DND-41 (cell line): ENCODE data around the gene POU6F2.

Experiments used
- ATAC-seq: fragments of 200-7000 bp; cut with Tn5 transposase; 3 replicates; pipeline ENCODE4 v1.9.1; 2021; ENCODE audit warnings: low read depth; ENCODE audit not compliant: insufficient read depth
- DNase-seq: peaks from one replicate; pipeline ENCODE4 v3.0.0-alpha.2; 2020
- H2AFZ ChIP-seq: 2 replicates; pipeline ENCODE4 v1.6.0; 2012; ENCODE audit warnings: low read depth, low read length
- H3K27ac ChIP-seq: 2 replicates; pipeline ENCODE4 v1.5.1; 2012; ENCODE audit warnings: low read length, inconsistent platforms
- H3K27me3 ChIP-seq: fragments of 200-600 bp; sonication (generic); 2 replicates; pipeline ENCODE4 v1.6.0; 2012; ENCODE audit warnings: low read length, mild to moderate bottlenecking, inconsistent platforms; ENCODE audit not compliant: insufficient read depth, poor library complexity
- H3K36me3 ChIP-seq: 2 replicates; pipeline ENCODE4 v1.5.1; 2012; ENCODE audit warnings: low read length, inconsistent platforms; ENCODE audit not compliant: insufficient read depth
- H3K4me1 ChIP-seq: 2 replicates; pipeline ENCODE4 v1.5.1; 2012; ENCODE audit warnings: mild to moderate bottlenecking, low read length; ENCODE audit not compliant: insufficient read depth
- H3K4me2 ChIP-seq: 2 replicates; pipeline ENCODE4 v1.6.0; 2012; ENCODE audit warnings: mild to moderate bottlenecking, moderate library complexity, low read length, inconsistent platforms; ENCODE audit not compliant: insufficient read depth
- H3K4me3 ChIP-seq, 2 experiments: fragments of 200-600 bp in 1 of 2; shearing (Covaris generic) in 1 of 2; 2 replicates each; pipeline ENCODE4 v1.5.1; 2012 to 2016; ENCODE audit warnings: inconsistent platforms in 2 of 2, low read length in 2 of 2, mild to moderate bottlenecking in 2 of 2, low read depth in 1 of 2, moderate library complexity in 1 of 2
- H3K79me2 ChIP-seq: 2 replicates; pipeline ENCODE4 v1.6.0; 2012; ENCODE audit warnings: low read length, inconsistent platforms; ENCODE audit not compliant: insufficient read depth
- H3K9ac ChIP-seq: 2 replicates; pipeline ENCODE4 v1.6.0; 2012; ENCODE audit warnings: low read depth, mild to moderate bottlenecking, inconsistent platforms, low read length, moderate library complexity
- H3K9me3 ChIP-seq: 2 replicates; pipeline ENCODE4 v1.5.1; 2012; ENCODE audit warnings: low read length, moderate library complexity, mild to moderate bottlenecking, inconsistent platforms; ENCODE audit not compliant: insufficient read depth, severe bottlenecking
- H4K20me1 ChIP-seq: 2 replicates; pipeline ENCODE4 v1.6.0; 2012; ENCODE audit warnings: low read length; ENCODE audit not compliant: insufficient read depth
- EZH2 ChIP-seq: IDR thresholded peaks from 3 replicates; pipeline ENCODE4 v1.6.1; 2012; ENCODE audit warnings: borderline replicate concordance, low read depth, mild to moderate bottlenecking, moderate library complexity, low read length, inconsistent platforms; ENCODE audit not compliant: severe bottlenecking
- TF ChIP-seq, protein P1 (sequence below): IDR thresholded peaks from 2 replicates; pipeline ENCODE4 v1.5.1; 2012; ENCODE audit warnings: borderline replicate concordance, low read length, moderate library complexity, mild to moderate bottlenecking; ENCODE audit not compliant: poor library complexity, severe bottlenecking; ENCODE audit errors: extremely low read depth

The POU6F2 gene, protein sequence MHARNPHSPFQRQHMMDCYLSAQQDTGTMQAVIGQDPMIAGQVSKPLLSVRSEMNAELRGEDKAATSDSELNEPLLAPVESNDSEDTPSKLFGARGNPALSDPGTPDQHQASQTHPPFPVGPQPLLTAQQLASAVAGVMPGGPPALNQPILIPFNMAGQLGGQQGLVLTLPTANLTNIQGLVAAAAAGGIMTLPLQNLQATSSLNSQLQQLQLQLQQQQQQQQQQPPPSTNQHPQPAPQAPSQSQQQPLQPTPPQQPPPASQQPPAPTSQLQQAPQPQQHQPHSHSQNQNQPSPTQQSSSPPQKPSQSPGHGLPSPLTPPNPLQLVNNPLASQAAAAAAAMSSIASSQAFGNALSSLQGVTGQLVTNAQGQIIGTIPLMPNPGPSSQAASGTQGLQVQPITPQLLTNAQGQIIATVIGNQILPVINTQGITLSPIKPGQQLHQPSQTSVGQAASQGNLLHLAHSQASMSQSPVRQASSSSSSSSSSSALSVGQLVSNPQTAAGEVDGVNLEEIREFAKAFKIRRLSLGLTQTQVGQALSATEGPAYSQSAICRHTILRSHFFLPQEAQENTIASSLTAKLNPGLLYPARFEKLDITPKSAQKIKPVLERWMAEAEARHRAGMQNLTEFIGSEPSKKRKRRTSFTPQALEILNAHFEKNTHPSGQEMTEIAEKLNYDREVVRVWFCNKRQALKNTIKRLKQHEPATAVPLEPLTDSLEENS

DNA sequence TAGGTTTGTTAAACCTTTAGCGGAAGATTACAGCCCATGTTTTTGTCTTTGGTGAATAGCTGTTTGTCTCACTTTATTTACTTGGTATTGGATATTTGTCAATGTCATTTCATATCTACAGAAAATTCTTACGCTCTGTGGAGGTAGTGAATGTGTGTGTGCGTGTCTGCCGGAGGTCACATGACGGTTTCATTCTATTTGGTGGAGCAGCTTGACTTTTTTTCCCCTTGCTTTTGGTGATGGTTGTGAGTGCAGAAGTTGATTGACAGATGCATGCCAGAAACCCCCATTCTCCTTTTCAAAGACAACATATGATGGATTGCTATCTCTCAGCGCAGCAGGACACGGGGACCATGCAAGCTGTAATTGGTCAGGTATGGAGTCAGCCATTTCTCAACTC, at the start of gene POU6F2:
TSS of gene POU6F2 (plus strand) at position 225 of the 400 bp plus-strand sequence. CDS start at position 270, 45 bp downstream.
- Histone ChIP-seq H3K4me3 (no peak within 1 kb of the TSS), H3K27ac (no peak within 1 kb of the TSS), H3K79me2 (no peaks in the 10 kb centered on the region), H3K9ac (no peak within 1 kb of the TSS), H4K20me1 (no peaks in the 10 kb centered on the region), H3K27me3 (peaks cover 10% of the 10 kb centered on the region), H3K9me3 (no peaks in the 10 kb centered on the region), H3K36me3 (no peaks in the 10 kb centered on the region), H3K4me2 (no peak within 1 kb of the TSS), H2AFZ (no peak within 1 kb of the TSS), H3K4me1 (no peaks in the 10 kb centered on the region)
- DNase-seq (no peak), ATAC-seq (no peak)
- no peak for TF ChIP-seq EZH2
- TF ChIP-seq, protein P1, sequence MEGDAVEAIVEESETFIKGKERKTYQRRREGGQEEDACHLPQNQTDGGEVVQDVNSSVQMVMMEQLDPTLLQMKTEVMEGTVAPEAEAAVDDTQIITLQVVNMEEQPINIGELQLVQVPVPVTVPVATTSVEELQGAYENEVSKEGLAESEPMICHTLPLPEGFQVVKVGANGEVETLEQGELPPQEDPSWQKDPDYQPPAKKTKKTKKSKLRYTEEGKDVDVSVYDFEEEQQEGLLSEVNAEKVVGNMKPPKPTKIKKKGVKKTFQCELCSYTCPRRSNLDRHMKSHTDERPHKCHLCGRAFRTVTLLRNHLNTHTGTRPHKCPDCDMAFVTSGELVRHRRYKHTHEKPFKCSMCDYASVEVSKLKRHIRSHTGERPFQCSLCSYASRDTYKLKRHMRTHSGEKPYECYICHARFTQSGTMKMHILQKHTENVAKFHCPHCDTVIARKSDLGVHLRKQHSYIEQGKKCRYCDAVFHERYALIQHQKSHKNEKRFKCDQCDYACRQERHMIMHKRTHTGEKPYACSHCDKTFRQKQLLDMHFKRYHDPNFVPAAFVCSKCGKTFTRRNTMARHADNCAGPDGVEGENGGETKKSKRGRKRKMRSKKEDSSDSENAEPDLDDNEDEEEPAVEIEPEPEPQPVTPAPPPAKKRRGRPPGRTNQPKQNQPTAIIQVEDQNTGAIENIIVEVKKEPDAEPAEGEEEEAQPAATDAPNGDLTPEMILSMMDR: no peak

DNA sequence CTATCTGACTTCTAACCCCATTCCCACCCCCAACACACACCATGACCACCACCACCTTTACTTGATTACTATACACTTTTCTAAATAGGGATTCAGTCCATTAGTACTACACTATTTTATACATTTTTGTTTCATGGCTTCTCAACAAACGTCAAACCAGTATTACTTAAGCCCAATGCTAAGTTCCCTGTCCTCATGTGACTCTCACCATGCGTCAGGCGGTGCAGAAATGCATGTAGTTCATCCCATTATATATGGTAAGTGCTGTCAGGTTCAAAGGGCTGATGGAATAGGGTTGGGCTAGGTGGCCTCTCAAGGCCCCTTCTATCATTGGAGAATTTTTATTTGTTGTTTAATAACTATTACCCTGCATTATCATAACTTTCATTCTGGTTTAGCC, 49.2 kb upstream of the POU6F2 start:
- Histone ChIP-seq H3K79me2 (no peaks in the 10 kb centered on the region), H3K4me2 (no peak overlapping the region), H3K9ac (no peak overlapping the region), H3K9me3 (no peaks in the 10 kb centered on the region), H3K4me3 (no peak overlapping the region), H3K36me3 (no peaks in the 10 kb centered on the region), H3K27me3 (peaks cover 2% of the 10 kb centered on the region), H3K4me1 (peaks cover 2% of the 10 kb centered on the region; the same call in 1 of the 2 replicates), H4K20me1 (no peaks in the 10 kb centered on the region), H2AFZ (no peak overlapping the region), H3K27ac (no peak overlapping the region)
- TF ChIP-seq, protein P1: no peak
- TF ChIP-seq EZH2: no peak
- ATAC-seq (no peak), DNase-seq (no peak)

DNA sequence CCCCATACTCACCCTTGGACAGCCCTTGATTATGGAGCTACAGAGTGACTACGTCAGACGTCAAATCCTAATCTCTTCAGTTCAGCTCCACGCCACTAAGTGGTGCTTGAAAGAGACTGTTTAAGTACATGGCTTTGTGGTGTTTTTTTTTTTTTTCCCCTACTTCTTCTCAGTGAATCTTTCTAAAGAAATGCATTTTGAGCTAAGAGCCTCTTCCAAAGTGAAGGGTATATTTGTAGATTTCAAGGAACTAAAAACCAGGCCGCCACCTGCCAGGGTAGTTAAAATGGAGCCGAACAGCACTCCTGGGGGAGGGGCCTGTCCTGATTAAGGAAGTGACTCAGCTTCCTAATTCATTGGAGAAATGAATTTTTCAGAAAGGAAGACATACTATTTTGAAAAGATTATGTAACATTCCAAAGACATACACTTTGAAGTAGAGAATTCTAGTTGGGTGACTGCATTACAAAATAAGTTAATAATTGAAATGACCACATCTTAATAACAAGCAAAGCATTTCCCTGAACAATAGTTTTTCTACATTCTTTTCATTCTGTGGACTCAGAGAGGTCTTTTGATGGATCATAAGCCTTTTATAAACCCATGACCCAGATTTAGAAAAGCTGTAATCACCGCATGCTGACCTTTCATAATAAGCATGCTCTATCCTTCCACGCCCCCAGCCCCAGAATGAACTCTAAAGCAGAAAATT, 48.1 kb upstream of the POU6F2 start:
- no peaks in the 10 kb centered on the region for H3K36me3 ChIP-seq
- TF ChIP-seq, protein P1: no peak
- no peak for TF ChIP-seq EZH2
- H4K20me1 ChIP-seq: no peaks in the 10 kb centered on the region
- H3K9ac ChIP-seq: no peak overlapping the region
- H3K4me2 ChIP-seq: no peak overlapping the region
- no peak overlapping the region for H3K27ac ChIP-seq
- no peak for DNase-seq
- no peaks in the 10 kb centered on the region for H3K27me3 ChIP-seq
- no peaks in the 10 kb centered on the region for H3K79me2 ChIP-seq
- no peak overlapping the region for H2AFZ ChIP-seq
- peaks cover 2% of the 10 kb centered on the region; the same call in 1 of the 2 replicates for H3K4me1 ChIP-seq
- H3K4me3 ChIP-seq: no peak overlapping the region
- ATAC-seq: no peak
- no peaks in the 10 kb centered on the region for H3K9me3 ChIP-seq
